HCT116 (cell line): ENCODE measurements around the gene AMOTL1. TPM values are rescaled to one million over a fixed set of nuclear protein-coding genes. Genes with fewer than 3 reads are reported as not detected.

Experiments
- ATAC-seq: fragments of 200-7000 bp; cut with Tn5 transposase; 2 replicates; pipeline ENCODE4 v1.9.1; 2020; ENCODE audit warnings: mild to moderate bottlenecking, moderate library complexity
- BruUV-seq: library from RNA; stranded (reverse); fragments of 400-500 nt; replicated peaks from 2 replicates; lab custom pipeline; 2021; lab: Mats Ljungman, UMichigan
- CTCF ChIA-PET: fragments of 300-600 bp; sonication (Branson Sonifier 250); formaldehyde crosslinking; loops from one replicate; lab custom pipeline; 2021; ENCODE audit warnings: antibody characterized with exemption; lab: Charles Lee
- POLR2A ChIA-PET: fragments of 300-600, 350-600 bp; sonication (Branson Sonifier 250); formaldehyde crosslinking; loops from one replicate; lab custom pipeline; 2021; ENCODE audit warnings: antibody characterized with exemption; lab: Charles Lee
- RAD21 ChIA-PET, 2 experiments: fragments of 300-600 bp; sonication (Branson Sonifier 250); formaldehyde crosslinking; loops; one replicate each; lab custom pipeline; 2023; ENCODE audit warnings: low total read pairs in 2 of 2; ENCODE audit not compliant: uncharacterized antibody in 2 of 2, unreplicated experiment in 2 of 2, low non-redundant PET in 1 of 2; lab: Charles Lee
- DNase-seq: peaks from one replicate; pipeline ENCODE4 v3.0.0-alpha.2; 2010; ENCODE audit warnings: low read depth, low spot score
- H2AFZ ChIP-seq: fragments of 200-600 bp; shearing (Covaris generic), sonication (generic); 2 replicates; pipeline ENCODE4 v1.6.1; 2017; ENCODE audit warnings: low read depth, mixed run types, mixed read lengths, antibody characterized with exemption, low read length; ENCODE audit not compliant: poor library complexity, severe bottlenecking
- H3K27ac ChIP-seq: 2 replicates; pipeline ENCODE4 v1.5.1; 2012; ENCODE audit warnings: low read depth, low read length
- H3K27me3 ChIP-seq: fragments of 200-600 bp; sonication (generic); 2 replicates; pipeline ENCODE4 v1.6.1; 2016; ENCODE audit warnings: mixed run types, low read length, mixed read lengths; ENCODE audit not compliant: insufficient read depth
- H3K36me3 ChIP-seq, 2 experiments: fragments of 200-500 bp in 1 of 2; fragments of 200-600 bp in 1 of 2; sonication (Bioruptor generic) in 1 of 2; sonication (generic) in 1 of 2; 2 replicates each; pipeline versions ENCODE4 v1.5.1 to v1.6.1; 2014 to 2016; ENCODE audit warnings: low read length in 2 of 2, inconsistent platforms in 1 of 2, mixed read lengths in 1 of 2, mixed run types in 1 of 2; ENCODE audit not compliant: insufficient read depth in 2 of 2, control insufficient read depth in 1 of 2
- H3K4me1 ChIP-seq, 2 experiments: fragments of 200-600 bp in 1 of 2; sonication (generic) in 1 of 2; 2 replicates each; pipeline versions ENCODE4 v1.5.1 to v1.6.1; 2012 to 2017; ENCODE audit warnings: low read length in 2 of 2, inconsistent platforms in 1 of 2, mild to moderate bottlenecking in 1 of 2, mixed read lengths in 1 of 2, mixed run types in 1 of 2, moderate library complexity in 1 of 2; ENCODE audit not compliant: insufficient read depth in 2 of 2, control insufficient read depth in 1 of 2
- H3K4me2 ChIP-seq: fragments of 200-600 bp; sonication (generic); 2 replicates; pipeline ENCODE4 v1.6.1; 2017; ENCODE audit warnings: mixed run types, low read length, mixed read lengths
- H3K4me3 ChIP-seq, 2 experiments: fragments of 200-600 bp in 1 of 2; sonication (generic) in 1 of 2; replicated peaks in 1 of 2; 2 replicates each; pipeline ENCODE4 v1.5.1; 2011 to 2016; ENCODE audit warnings: low read length in 2 of 2, control low read depth in 1 of 2, low read depth in 1 of 2, mild to moderate bottlenecking in 1 of 2, mixed read lengths in 1 of 2, mixed run types in 1 of 2
- H3K79me2 ChIP-seq: fragments of 200-600 bp; sonication (generic); 2 replicates; pipeline ENCODE4 v1.6.1; 2017; ENCODE audit warnings: mild to moderate bottlenecking, mixed run types, low read length, moderate library complexity, mixed read lengths; ENCODE audit not compliant: insufficient read depth
- H3K9ac ChIP-seq: fragments of 200-600 bp; sonication (generic); 2 replicates; pipeline ENCODE4 v1.6.1; 2016; ENCODE audit warnings: low read length, mixed read lengths
- H3K9me2 ChIP-seq: fragments of 200-600 bp; sonication (generic), shearing (Covaris generic); 2 replicates; pipeline ENCODE4 v1.6.1; 2017; ENCODE audit warnings: mixed run types, mild to moderate bottlenecking, moderate library complexity; ENCODE audit not compliant: insufficient read depth
- H3K9me3 ChIP-seq, 2 experiments: fragments of 200-500 bp in 1 of 2; fragments of 200-600 bp in 1 of 2; sonication (Bioruptor generic) in 1 of 2; sonication (generic) in 1 of 2; 2 replicates each; pipeline ENCODE4 v1.6.1; 2014 to 2017; ENCODE audit warnings: low read length in 2 of 2, mixed read lengths in 2 of 2, inconsistent platforms in 1 of 2, low read depth in 1 of 2, mild to moderate bottlenecking in 1 of 2, mixed run types in 1 of 2, moderate library complexity in 1 of 2; ENCODE audit not compliant: control insufficient read depth in 1 of 2, insufficient read depth in 1 of 2
- H4K20me1 ChIP-seq: fragments of 200-600 bp; sonication (generic), shearing (Covaris generic); 2 replicates; pipeline ENCODE4 v1.6.1; 2017; ENCODE audit warnings: mixed run types, mild to moderate bottlenecking, moderate library complexity; ENCODE audit not compliant: insufficient read depth
- CBX3 ChIP-seq: IDR thresholded peaks from 2 replicates; pipeline ENCODE4 v1.6.1; 2012; ENCODE audit warnings: low read depth
- CEBPB ChIP-seq: IDR thresholded peaks from 2 replicates; pipeline ENCODE4 v1.6.1; 2012; ENCODE audit warnings: low read depth
- EGR1 ChIP-seq: IDR thresholded peaks from 2 replicates; pipeline ENCODE4 v1.6.1; 2012; ENCODE audit warnings: low read depth
- ELF1 ChIP-seq: IDR thresholded peaks from 2 replicates; pipeline ENCODE4 v1.6.1; 2012; ENCODE audit warnings: low read depth, borderline replicate concordance
- EZH2 ChIP-seq: fragments of 200-600 bp; sonication (generic); IDR thresholded peaks from 2 replicates; pipeline ENCODE4 v1.6.1; 2017; ENCODE audit warnings: antibody characterized with exemption, mixed run types
- FOSL1 ChIP-seq: IDR thresholded peaks from 2 replicates; pipeline ENCODE4 v1.6.1; 2012; ENCODE audit warnings: low read depth
- JUND ChIP-seq: IDR thresholded peaks from 2 replicates; pipeline ENCODE4 v1.6.1; 2012
- POLR2A ChIP-seq: IDR thresholded peaks from 2 replicates; pipeline ENCODE4 v1.7.0; 2011; ENCODE audit warnings: borderline replicate concordance; ENCODE audit not compliant: insufficient read depth, insufficient read length; ENCODE audit errors: extremely low read depth
- RAD21 ChIP-seq: IDR thresholded peaks from 2 replicates; pipeline ENCODE4 v1.6.1; 2012; ENCODE audit warnings: low read depth, mild to moderate bottlenecking
- SIN3A ChIP-seq: IDR thresholded peaks from 2 replicates; pipeline ENCODE4 v1.6.1; 2012; ENCODE audit warnings: low read depth
- SP1 ChIP-seq: IDR thresholded peaks from 2 replicates; pipeline ENCODE4 v1.6.1; 2012; ENCODE audit warnings: low read depth
- SRF ChIP-seq: IDR thresholded peaks from 2 replicates; pipeline ENCODE4 v1.6.1; 2012; ENCODE audit warnings: low read depth
- ZFX ChIP-seq: fragments of 450-650 bp; IDR thresholded peaks from 2 replicates; pipeline ENCODE4 v1.6.1; 2017
- ZNF274 ChIP-seq: fragments of 200-500 bp; sonication (Bioruptor generic); IDR thresholded peaks from 2 replicates; pipeline ENCODE4 v1.6.1; 2014; ENCODE audit warnings: mild to moderate bottlenecking, low read depth, low read length, inconsistent platforms
- intact Hi-C: fragments of 100-400 bp; cut with micrococcal nuclease; formaldehyde crosslinking; loops from 2 replicates; pipeline ENCODE4 v1.10.0; 2022
- total RNA-seq: library from RNA; stranded (reverse); gene quantifications from one replicate; pipeline ENCODE4 v1.2.1, GENCODE V29; 2021; ENCODE audit not compliant: unreplicated experiment
- TF ChIP-seq, protein P1 (sequence below): IDR thresholded peaks from 2 replicates; pipeline ENCODE4 v1.6.1; 2011; ENCODE audit warnings: mild to moderate bottlenecking, low read length, moderate library complexity; ENCODE audit not compliant: insufficient replicate concordance; ENCODE audit errors: extremely low read depth
- TF ChIP-seq, protein P2 (sequence below): IDR thresholded peaks from 2 replicates; pipeline ENCODE4 v1.6.1; 2012; ENCODE audit warnings: low read depth
- TF ChIP-seq, protein P3 (sequence below), 3 experiments: fragments of 200-600 bp in 1 of 3; sonication (generic) in 1 of 3; IDR thresholded peaks in 2 of 3; conservative IDR thresholded peaks in 1 of 3; 2 replicates each; pipeline ENCODE4 v1.5.1; 2012 to 2017; ENCODE audit warnings: low read depth in 2 of 3, low read length in 2 of 3, antibody characterized with exemption in 1 of 3, borderline replicate concordance in 1 of 3, control low read depth in 1 of 3, mild to moderate bottlenecking in 1 of 3, mixed read lengths in 1 of 3, mixed run types in 1 of 3, moderate library complexity in 1 of 3; ENCODE audit not compliant: insufficient read depth in 1 of 3

Gene AMOTL1
- total RNA-seq, 1 experiment from 2014 or later = 27.6 TPM

DNA sequence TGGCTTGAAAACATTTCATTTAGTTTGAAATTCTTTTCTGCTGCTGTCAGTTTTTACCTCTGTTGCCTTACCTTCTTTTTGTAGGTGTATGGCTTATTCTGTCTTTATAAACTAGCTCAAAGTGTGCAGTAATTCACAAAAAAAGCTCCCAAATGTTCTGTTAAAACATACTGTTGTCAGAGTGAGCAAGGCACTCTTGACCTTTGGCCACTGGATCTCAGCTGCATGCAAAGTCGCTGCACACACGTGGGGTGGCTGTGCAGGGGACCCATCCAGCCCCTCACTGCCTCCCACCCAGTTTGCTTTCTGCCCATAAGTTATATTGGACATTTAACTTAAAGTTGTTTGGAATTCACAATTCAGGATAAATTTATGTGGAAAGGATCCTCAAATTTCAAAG lies 92.2 kb downstream of the AMOTL1 start (continued):
- TF ChIP-seq, protein P1, sequence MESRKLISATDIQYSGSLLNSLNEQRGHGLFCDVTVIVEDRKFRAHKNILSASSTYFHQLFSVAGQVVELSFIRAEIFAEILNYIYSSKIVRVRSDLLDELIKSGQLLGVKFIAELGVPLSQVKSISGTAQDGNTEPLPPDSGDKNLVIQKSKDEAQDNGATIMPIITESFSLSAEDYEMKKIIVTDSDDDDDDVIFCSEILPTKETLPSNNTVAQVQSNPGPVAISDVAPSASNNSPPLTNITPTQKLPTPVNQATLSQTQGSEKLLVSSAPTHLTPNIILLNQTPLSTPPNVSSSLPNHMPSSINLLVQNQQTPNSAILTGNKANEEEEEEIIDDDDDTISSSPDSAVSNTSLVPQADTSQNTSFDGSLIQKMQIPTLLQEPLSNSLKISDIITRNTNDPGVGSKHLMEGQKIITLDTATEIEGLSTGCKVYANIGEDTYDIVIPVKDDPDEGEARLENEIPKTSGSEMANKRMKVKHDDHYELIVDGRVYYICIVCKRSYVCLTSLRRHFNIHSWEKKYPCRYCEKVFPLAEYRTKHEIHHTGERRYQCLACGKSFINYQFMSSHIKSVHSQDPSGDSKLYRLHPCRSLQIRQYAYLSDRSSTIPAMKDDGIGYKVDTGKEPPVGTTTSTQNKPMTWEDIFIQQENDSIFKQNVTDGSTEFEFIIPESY = no peak
- no peak for TF ChIP-seq POLR2A
- TF ChIP-seq EGR1 = no peak
- no peak for TF ChIP-seq SRF
- TF ChIP-seq, all 23 proteins: peak for 0

DNA sequence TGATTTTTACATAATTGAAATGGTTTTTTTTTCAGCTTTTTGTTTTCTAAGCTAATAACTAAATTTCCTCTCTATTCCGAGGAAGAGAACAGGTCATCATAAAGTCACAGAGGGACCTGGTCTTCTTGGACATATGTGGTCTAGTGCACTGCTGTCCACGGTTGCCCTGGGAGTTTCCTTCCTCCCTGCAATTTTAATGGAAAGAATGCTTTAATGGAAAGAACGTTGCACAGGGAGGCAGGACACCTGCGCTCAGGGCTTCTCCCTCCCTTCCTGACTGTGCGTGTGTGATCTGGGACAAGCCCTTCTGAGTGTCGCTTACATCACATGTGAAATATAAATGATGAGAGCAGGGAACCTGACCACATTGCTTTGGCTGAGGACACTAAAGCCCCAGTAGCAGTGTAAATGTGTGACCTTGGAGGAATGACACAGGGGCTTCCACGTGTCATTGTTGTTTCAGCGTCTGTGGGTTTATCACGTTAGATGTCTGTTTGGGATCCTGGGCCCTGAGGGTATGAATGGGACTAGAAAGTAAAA lies 93.2 kb downstream of the AMOTL1 start:
- H3K9me2 ChIP-seq = no peaks in the 10 kb centered on the region
- H3K9ac ChIP-seq = no peak overlapping the region
- no peaks in the 10 kb centered on the region for H3K27me3 ChIP-seq
- DNase-seq (no peak), ATAC-seq (no peak)
- H2AFZ ChIP-seq = no peak overlapping the region
- intact Hi-C loops = no loop called here
- H3K9me3 ChIP-seq = no peaks in the 10 kb centered on the region
- CTCF ChIA-PET = no interaction called here
- H3K4me1 ChIP-seq = no peaks in the 10 kb centered on the region
- H3K4me2 ChIP-seq = no peak overlapping the region
- H4K20me1 ChIP-seq = no peaks in the 10 kb centered on the region
- H3K36me3 ChIP-seq = no peaks in the 10 kb centered on the region; a peak in 2 of 4 replicates
- H3K79me2 ChIP-seq = no peaks in the 10 kb centered on the region
- no peak overlapping the region for H3K4me3 ChIP-seq
- H3K27ac ChIP-seq = no peak overlapping the region
- RAD21 ChIA-PET = no interaction called here
- POLR2A ChIA-PET = no interaction called here
- BruUV-seq = no TSS peak
- TF ChIP-seq EZH2 = no peak
- no peak for TF ChIP-seq ZNF274
- TF ChIP-seq FOSL1 = no peak
- TF ChIP-seq CEBPB = no peak
- TF ChIP-seq RAD21 = no peak
- TF ChIP-seq ELF1 = no peak
- TF ChIP-seq POLR2A = no peak
- TF ChIP-seq, protein P2, sequence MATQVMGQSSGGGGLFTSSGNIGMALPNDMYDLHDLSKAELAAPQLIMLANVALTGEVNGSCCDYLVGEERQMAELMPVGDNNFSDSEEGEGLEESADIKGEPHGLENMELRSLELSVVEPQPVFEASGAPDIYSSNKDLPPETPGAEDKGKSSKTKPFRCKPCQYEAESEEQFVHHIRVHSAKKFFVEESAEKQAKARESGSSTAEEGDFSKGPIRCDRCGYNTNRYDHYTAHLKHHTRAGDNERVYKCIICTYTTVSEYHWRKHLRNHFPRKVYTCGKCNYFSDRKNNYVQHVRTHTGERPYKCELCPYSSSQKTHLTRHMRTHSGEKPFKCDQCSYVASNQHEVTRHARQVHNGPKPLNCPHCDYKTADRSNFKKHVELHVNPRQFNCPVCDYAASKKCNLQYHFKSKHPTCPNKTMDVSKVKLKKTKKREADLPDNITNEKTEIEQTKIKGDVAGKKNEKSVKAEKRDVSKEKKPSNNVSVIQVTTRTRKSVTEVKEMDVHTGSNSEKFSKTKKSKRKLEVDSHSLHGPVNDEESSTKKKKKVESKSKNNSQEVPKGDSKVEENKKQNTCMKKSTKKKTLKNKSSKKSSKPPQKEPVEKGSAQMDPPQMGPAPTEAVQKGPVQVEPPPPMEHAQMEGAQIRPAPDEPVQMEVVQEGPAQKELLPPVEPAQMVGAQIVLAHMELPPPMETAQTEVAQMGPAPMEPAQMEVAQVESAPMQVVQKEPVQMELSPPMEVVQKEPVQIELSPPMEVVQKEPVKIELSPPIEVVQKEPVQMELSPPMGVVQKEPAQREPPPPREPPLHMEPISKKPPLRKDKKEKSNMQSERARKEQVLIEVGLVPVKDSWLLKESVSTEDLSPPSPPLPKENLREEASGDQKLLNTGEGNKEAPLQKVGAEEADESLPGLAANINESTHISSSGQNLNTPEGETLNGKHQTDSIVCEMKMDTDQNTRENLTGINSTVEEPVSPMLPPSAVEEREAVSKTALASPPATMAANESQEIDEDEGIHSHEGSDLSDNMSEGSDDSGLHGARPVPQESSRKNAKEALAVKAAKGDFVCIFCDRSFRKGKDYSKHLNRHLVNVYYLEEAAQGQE = no peak
- no peak for TF ChIP-seq EGR1
- TF ChIP-seq SIN3A = no peak
- TF ChIP-seq CBX3 = no peak
- TF ChIP-seq, protein P1 = no peak
- TF ChIP-seq JUND = no peak
- TF ChIP-seq, protein P3, sequence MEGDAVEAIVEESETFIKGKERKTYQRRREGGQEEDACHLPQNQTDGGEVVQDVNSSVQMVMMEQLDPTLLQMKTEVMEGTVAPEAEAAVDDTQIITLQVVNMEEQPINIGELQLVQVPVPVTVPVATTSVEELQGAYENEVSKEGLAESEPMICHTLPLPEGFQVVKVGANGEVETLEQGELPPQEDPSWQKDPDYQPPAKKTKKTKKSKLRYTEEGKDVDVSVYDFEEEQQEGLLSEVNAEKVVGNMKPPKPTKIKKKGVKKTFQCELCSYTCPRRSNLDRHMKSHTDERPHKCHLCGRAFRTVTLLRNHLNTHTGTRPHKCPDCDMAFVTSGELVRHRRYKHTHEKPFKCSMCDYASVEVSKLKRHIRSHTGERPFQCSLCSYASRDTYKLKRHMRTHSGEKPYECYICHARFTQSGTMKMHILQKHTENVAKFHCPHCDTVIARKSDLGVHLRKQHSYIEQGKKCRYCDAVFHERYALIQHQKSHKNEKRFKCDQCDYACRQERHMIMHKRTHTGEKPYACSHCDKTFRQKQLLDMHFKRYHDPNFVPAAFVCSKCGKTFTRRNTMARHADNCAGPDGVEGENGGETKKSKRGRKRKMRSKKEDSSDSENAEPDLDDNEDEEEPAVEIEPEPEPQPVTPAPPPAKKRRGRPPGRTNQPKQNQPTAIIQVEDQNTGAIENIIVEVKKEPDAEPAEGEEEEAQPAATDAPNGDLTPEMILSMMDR (IDR thresholded peaks at IDR 0.05 in 2 of 3, conservative IDR thresholded peaks at IDR 0.05 in 1 of 3; ENCODE audit: borderline replicate concordance in 1 of 3, insufficient read depth in 1 of 3, low read depth in 2 of 3, low read length in 2 of 3) = no peak
- TF ChIP-seq SP1 = no peak
- no peak for TF ChIP-seq ZFX
